ENCODE results near the gene CAVIN2. TPM values are rescaled to one million over a fixed set of nuclear protein-coding genes. Genes with fewer than 3 reads are reported as not detected.

The CAVIN2 gene
- total and polyA plus RNA-seq, 9 of the 15 experiments (the other 6 are each of a cell fraction or from before 2014, with no cell fraction given) = 20.6 to 92.4 (median 69.0) TPM

DNA sequence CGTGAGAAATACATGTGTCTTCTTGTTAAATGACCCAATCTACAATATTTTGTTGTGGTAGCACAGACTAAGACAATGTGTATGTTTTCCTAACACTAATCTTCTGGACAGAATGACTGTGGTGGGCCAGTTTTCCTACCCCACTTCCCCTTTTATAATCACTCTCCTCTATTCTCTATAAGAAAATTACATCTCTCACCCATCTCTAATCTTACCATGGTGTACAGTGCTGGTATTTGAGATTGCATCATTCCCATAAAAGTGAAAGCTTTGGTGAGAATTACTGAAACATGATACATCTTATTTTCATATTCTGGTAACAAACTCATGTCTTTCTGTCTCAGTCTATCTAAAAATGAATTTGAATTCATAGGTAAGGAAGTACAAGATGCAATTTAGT is 40.5 kb downstream of the CAVIN2 start:
- no peak overlapping the region for H3K4me2 ChIP-seq (ENCODE audit: insufficient read depth, low read length)
- ChIA-PET POLR2A (no interaction called here), CTCF (ENCODE audit: low intra/inter-chr PET ratio) (no interaction called here)
- H3K36me3 ChIP-seq (ENCODE audit: control insufficient read depth, insufficient read depth, low read length) = no peaks in the 10 kb centered on the region
- no peaks in the 10 kb centered on the region for H3K9me3 ChIP-seq (replicated peaks; ENCODE audit: control insufficient read depth, insufficient read depth, low read depth, low read length)
- no peak overlapping the region for H3K9ac ChIP-seq (ENCODE audit: insufficient read depth in 1 of 2, low read depth in 2 of 2, low read length in 2 of 2)
- in situ Hi-C loops (cut with MboI) = no loop called here
- no peaks in the 10 kb centered on the region for H3K27me3 ChIP-seq (ENCODE audit: control insufficient read depth in 2 of 2, insufficient read depth in 2 of 2, low read length in 2 of 2)
- no peak overlapping the region for H2AFZ ChIP-seq (ENCODE audit: low read depth, low read length)
- no peaks in the 10 kb centered on the region for H3K9me1 ChIP-seq (ENCODE audit: control insufficient read depth, insufficient read depth, low read length)
- no peak overlapping the region for H3K4me3 ChIP-seq
- no peak for DNase-seq (ENCODE audit: extremely low read depth in 1 of 4, low spot score in 3 of 4)
- 82% methylated on average over 1 of the region's 1 CpG for WGBS (ENCODE audit: insufficient coverage, low coverage, missing lambda C conversion rate)
- no peak for FAIRE-seq
- no peaks in the 10 kb centered on the region for H3K4me1 ChIP-seq (replicated peaks in 1 of 2; ENCODE audit: control insufficient read depth in 2 of 2, insufficient read depth in 2 of 2, low read length in 2 of 2)
- intact Hi-C loops (cut with micrococcal nuclease) = no loop called here
- no peak for ATAC-seq
- BruUV-seq (replicated peaks) = no TSS peak
- no peaks in the 10 kb centered on the region for H3K79me2 ChIP-seq (ENCODE audit: control insufficient read depth, insufficient read depth, low read length)
- no peak overlapping the region for H3K27ac ChIP-seq (ENCODE audit: extremely low read depth, low read depth, low read length)
- H4K20me1 ChIP-seq (replicated peaks; ENCODE audit: control insufficient read depth, insufficient read depth, low read length) = no peaks in the 10 kb centered on the region
- TF ChIP-seq, protein P1, sequence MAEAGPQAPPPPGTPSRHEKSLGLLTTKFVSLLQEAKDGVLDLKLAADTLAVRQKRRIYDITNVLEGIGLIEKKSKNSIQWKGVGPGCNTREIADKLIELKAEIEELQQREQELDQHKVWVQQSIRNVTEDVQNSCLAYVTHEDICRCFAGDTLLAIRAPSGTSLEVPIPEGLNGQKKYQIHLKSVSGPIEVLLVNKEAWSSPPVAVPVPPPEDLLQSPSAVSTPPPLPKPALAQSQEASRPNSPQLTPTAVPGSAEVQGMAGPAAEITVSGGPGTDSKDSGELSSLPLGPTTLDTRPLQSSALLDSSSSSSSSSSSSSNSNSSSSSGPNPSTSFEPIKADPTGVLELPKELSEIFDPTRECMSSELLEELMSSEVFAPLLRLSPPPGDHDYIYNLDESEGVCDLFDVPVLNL (CRISPR knock-in tag; IDR thresholded peaks at IDR 0.05; ENCODE audit: low read depth) = no peak
- TF ChIP-seq ZBTB26 (CRISPR knock-in tag; IDR thresholded peaks at IDR 0.05) (no peak), PCBP2 (IDR thresholded peaks at IDR 0.05; ENCODE audit: low read depth, low read length, poor library complexity, severe bottlenecking) (no peak), NFIC (IDR thresholded peaks at IDR 0.05) (no peak), RAD51 (IDR thresholded peaks at IDR 0.05; ENCODE audit: borderline replicate concordance, low read depth) (no peak), GATAD2B (IDR thresholded peaks at IDR 0.05; ENCODE audit: borderline replicate concordance) (no peak), HIVEP1 (CRISPR knock-in tag; IDR thresholded peaks at IDR 0.05) (no peak), TAF7 (tag; IDR thresholded peaks at IDR 0.05) (no peak), CREBBP (IDR thresholded peaks at IDR 0.05; ENCODE audit: low read depth, low read length) (no peak), CEBPG (CRISPR knock-in tag; IDR thresholded peaks at IDR 0.05) (no peak), CEBPG (tag; conservative IDR thresholded peaks at IDR 0.05 in 1 of 2, IDR thresholded peaks at IDR 0.05 in 1 of 2) (peak; percentile 65; a peak in 3 of 4 replicates), NFIX (CRISPR knock-in tag; IDR thresholded peaks at IDR 0.05; ENCODE audit: low read depth) (no peak), ZNF224 (CRISPR knock-in tag; IDR thresholded peaks at IDR 0.05) (no peak), SPI1 (IDR thresholded peaks at IDR 0.05; ENCODE audit: borderline replicate concordance, low read depth, low read length) (0 out of 2 replicates have a peak, but pooled peaks have one; percentile 19), E2F3 (CRISPR knock-in tag; IDR thresholded peaks at IDR 0.05) (no peak), TAF15 (IDR thresholded peaks at IDR 0.05; ENCODE audit: low read depth, low read length) (no peak), ATF3 (IDR thresholded peaks at IDR 0.05) (peak; percentile 71), ATF3 (CRISPR knock-in tag; conservative IDR thresholded peaks at IDR 0.05) (no peak), THRAP3 (IDR thresholded peaks at IDR 0.05; ENCODE audit: borderline replicate concordance) (no peak)
- TF ChIP-seq, protein P2, sequence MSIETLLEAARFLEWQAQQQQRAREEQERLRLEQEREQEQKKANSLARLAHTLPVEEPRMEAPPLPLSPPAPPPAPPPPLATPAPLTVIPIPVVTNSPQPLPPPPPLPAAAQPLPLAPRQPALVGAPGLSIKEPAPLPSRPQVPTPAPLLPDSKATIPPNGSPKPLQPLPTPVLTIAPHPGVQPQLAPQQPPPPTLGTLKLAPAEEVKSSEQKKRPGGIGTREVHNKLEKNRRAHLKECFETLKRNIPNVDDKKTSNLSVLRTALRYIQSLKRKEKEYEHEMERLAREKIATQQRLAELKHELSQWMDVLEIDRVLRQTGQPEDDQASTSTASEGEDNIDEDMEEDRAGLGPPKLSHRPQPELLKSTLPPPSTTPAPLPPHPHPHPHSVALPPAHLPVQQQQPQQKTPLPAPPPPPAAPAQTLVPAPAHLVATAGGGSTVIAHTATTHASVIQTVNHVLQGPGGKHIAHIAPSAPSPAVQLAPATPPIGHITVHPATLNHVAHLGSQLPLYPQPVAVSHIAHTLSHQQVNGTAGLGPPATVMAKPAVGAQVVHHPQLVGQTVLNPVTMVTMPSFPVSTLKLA (conservative IDR thresholded peaks at IDR 0.05) = no peak

All from K562 (cell line).